Measurements from ENCODE around the gene MCU. TPM values are rescaled to one million over a fixed set of nuclear protein-coding genes. Genes with fewer than 3 reads are reported as not detected.

The MCU gene
- total and polyA plus RNA-seq, 2 donors (not counting 1 experiment from before 2014, with no cell fraction given), result 11.7 to 21.1 TPM

DNA sequence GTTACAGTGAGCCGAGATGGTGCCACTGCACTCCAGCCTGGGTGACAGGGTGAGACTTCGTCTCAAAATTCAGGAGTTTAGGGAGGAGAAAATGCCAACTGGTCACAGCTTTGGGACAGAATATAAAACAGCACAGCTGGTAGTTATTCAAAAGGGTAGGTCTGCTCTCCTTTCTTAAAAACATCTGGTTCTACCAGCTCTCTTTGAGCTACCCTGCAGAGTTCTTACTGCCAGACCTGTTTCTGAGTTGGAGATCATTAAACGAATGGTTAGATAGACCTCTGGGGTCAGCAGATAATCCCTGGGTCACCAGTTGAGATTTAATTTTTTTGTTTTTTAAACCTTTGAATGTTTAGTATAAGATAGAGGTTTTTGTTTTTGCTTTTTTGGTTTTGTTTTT lies 52.6 kb downstream of the MCU start:
- Histone ChIP-seq H3K4me2 (replicated peaks; ENCODE audit: low read depth, low read length, poor library complexity, severe bottlenecking) (no peak overlapping the region), H3K4me1 (ENCODE audit: control insufficient read depth in 2 of 2, insufficient read depth in 2 of 2, low read length in 2 of 2) (no peaks in the 10 kb centered on the region), H2AFZ (ENCODE audit: insufficient read depth, low read depth, low read length, poor library complexity, severe bottlenecking) (no peak overlapping the region), H3K9ac (ENCODE audit: low read length) (no peak overlapping the region), H3K27me3 (replicated peaks in 1 of 4; ENCODE audit: control extremely low read depth in 1 of 4, control insufficient read depth in 3 of 4, insufficient read depth in 4 of 4, low read length in 3 of 4) (no peaks in the 10 kb centered on the region), H3K27ac (ENCODE audit: low read length in 2 of 2) (no peak overlapping the region), H3K36me3 (replicated peaks in 1 of 2; ENCODE audit: control extremely low read depth in 1 of 2, control insufficient read depth in 1 of 2, extremely low read depth in 1 of 2, insufficient read depth in 2 of 2, low read length in 1 of 2) (no peaks in the 10 kb centered on the region), H3K4me3 (ENCODE audit: control extremely low read depth in 1 of 5, extremely low read depth in 1 of 5, insufficient read depth in 1 of 5, low read depth in 2 of 5, low read length in 4 of 5) (no peak overlapping the region), H4K20me1 (ENCODE audit: control insufficient read depth, insufficient read depth, low read length, poor library complexity, severe bottlenecking) (no peaks in the 10 kb centered on the region), H3K9me3 (ENCODE audit: control extremely low read depth in 1 of 3, control insufficient read depth in 2 of 3, insufficient read depth in 1 of 3, low read length in 2 of 3) (no peaks in the 10 kb centered on the region), H3K79me2 (ENCODE audit: control insufficient read depth, insufficient read depth, low read length) (peaks cover 8% of the 10 kb centered on the region)
- DNase-seq (no peak), ATAC-seq (ENCODE audit: low read depth) (no peak)
- Mint-ChIP-seq H3K27ac (no peak overlapping the region), H3K4me1 (no peaks in the 10 kb centered on the region), H3K27me3 (no peaks in the 10 kb centered on the region), H3K4me3 (no peak overlapping the region), H3K9me3 (ENCODE audit: insufficient read depth) (no peaks in the 10 kb centered on the region)
- ChIA-PET CTCF (no interaction called here), POLR2A (no interaction called here)
- TF ChIP-seq, protein P1, sequence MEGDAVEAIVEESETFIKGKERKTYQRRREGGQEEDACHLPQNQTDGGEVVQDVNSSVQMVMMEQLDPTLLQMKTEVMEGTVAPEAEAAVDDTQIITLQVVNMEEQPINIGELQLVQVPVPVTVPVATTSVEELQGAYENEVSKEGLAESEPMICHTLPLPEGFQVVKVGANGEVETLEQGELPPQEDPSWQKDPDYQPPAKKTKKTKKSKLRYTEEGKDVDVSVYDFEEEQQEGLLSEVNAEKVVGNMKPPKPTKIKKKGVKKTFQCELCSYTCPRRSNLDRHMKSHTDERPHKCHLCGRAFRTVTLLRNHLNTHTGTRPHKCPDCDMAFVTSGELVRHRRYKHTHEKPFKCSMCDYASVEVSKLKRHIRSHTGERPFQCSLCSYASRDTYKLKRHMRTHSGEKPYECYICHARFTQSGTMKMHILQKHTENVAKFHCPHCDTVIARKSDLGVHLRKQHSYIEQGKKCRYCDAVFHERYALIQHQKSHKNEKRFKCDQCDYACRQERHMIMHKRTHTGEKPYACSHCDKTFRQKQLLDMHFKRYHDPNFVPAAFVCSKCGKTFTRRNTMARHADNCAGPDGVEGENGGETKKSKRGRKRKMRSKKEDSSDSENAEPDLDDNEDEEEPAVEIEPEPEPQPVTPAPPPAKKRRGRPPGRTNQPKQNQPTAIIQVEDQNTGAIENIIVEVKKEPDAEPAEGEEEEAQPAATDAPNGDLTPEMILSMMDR (IDR thresholded peaks at IDR 0.05), result no peak
- no peak for TF ChIP-seq EZH2 (IDR thresholded peaks at IDR 0.05; ENCODE audit: borderline replicate concordance, insufficient read depth, low read depth, low read length, poor library complexity, severe bottlenecking)
- intact Hi-C loops (cut with micrococcal nuclease), result no loop called here
- 84% methylated on average over 2 of the region's 3 CpGs for WGBS (ENCODE audit: insufficient coverage)

DNA sequence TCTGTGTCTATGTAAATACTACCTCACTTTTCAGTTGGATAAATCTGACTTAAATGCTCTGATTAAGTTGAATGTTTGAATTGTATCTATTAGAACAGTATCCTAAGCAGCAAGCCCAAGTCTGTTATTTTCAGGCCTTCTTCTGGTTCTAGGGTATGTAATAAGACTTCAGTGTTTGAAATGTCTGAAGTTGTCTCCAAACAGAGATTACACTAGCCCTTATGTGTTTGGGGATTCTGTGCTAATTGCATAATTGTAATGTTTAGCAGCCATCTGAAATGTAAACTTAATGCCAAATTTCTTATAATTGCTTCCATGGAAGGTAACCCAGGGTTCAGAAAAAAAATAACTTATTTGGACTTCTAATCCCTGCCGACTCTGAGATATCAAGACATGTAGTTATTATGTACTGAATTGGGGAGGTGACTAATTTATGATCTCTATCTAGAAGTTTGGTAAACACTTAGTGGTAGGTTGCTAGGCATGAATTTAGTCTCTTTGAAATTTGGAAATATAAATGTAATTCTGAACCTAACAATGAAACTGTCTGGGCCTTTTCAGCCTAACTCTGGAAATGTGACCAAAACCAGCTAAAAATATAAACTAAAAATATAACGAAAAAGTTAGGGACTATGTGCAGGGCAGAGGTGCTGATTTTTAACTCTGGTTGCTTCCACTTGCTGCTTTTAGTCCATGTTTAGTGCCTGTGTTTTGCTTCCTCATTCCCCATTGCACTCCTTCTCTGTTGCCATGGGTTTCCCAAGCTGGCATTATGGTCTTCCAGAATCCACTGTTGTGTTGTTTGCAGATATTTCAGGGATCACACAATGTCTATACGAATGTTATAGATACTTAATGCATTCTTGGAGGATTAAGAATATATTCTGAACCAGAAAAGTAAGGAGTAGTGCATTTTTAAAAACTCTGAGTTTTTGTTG lies 54.8 kb downstream of the MCU start:
- 100% methylated on average over 2 of the region's 3 CpGs for WGBS (ENCODE audit: insufficient coverage)
- Histone ChIP-seq H3K27ac (ENCODE audit: low read length in 2 of 2) (no peak overlapping the region), H3K27me3 (replicated peaks in 1 of 4; ENCODE audit: control extremely low read depth in 1 of 4, control insufficient read depth in 3 of 4, insufficient read depth in 4 of 4, low read length in 3 of 4) (no peaks in the 10 kb centered on the region), H3K36me3 (replicated peaks in 1 of 2; ENCODE audit: control extremely low read depth in 1 of 2, control insufficient read depth in 1 of 2, extremely low read depth in 1 of 2, insufficient read depth in 2 of 2, low read length in 1 of 2) (no peaks in the 10 kb centered on the region), H2AFZ (ENCODE audit: insufficient read depth, low read depth, low read length, poor library complexity, severe bottlenecking) (no peak overlapping the region), H3K4me3 (ENCODE audit: control extremely low read depth in 1 of 5, extremely low read depth in 1 of 5, insufficient read depth in 1 of 5, low read depth in 2 of 5, low read length in 4 of 5) (no peak overlapping the region), H3K79me2 (ENCODE audit: control insufficient read depth, insufficient read depth, low read length) (peaks cover 8% of the 10 kb centered on the region), H4K20me1 (ENCODE audit: control insufficient read depth, insufficient read depth, low read length, poor library complexity, severe bottlenecking) (no peaks in the 10 kb centered on the region), H3K4me2 (replicated peaks; ENCODE audit: low read depth, low read length, poor library complexity, severe bottlenecking) (no peak overlapping the region), H3K9me3 (ENCODE audit: control extremely low read depth in 1 of 3, control insufficient read depth in 2 of 3, insufficient read depth in 1 of 3, low read length in 2 of 3) (no peaks in the 10 kb centered on the region), H3K4me1 (ENCODE audit: control insufficient read depth in 2 of 2, insufficient read depth in 2 of 2, low read length in 2 of 2) (no peaks in the 10 kb centered on the region), H3K9ac (ENCODE audit: low read length) (no peak overlapping the region)
- Mint-ChIP-seq H3K4me3 (no peak overlapping the region), H3K4me1 (no peaks in the 10 kb centered on the region), H3K27me3 (no peaks in the 10 kb centered on the region), H3K9me3 (ENCODE audit: insufficient read depth) (no peaks in the 10 kb centered on the region), H3K27ac (no peak overlapping the region)
- TF ChIP-seq, protein P1 (IDR thresholded peaks at IDR 0.05), result no peak
- no peak for TF ChIP-seq EZH2 (IDR thresholded peaks at IDR 0.05; ENCODE audit: borderline replicate concordance, insufficient read depth, low read depth, low read length, poor library complexity, severe bottlenecking)
- no peak for DNase-seq
- POLR2A ChIA-PET, result no interaction called here
- CTCF ChIA-PET, result no interaction called here
- no peak for ATAC-seq (ENCODE audit: low read depth)
- intact Hi-C loops (cut with micrococcal nuclease), result no loop called here

Measured in B cell (primary cell).